ENCODE data around the gene FFAR4.

FFAR4 gene

GRCh38 chr10:93573051-93573909 lies 6.8 kb downstream of the FFAR4 start:
- DNase-seq = no peak

- DNase-seq = no peak
Observed at GRCh38 chr10:93573924-93574323, 7.5 kb downstream of the FFAR4 start.

- DNase-seq = no peak
Observed at GRCh38 chr10:93576888-93577287, 10.4 kb downstream of the FFAR4 start.

- no peak for DNase-seq
Observed at GRCh38 chr10:93577565-93577964, 11.1 kb downstream of the FFAR4 start.

GRCh38 chr10:93579089-93579488 lies 12.6 kb downstream of the FFAR4 start:
- DNase-seq = no peak

- DNase-seq = no peak
Observed at GRCh38 chr10:93579985-93580711, 13.7 kb downstream of the FFAR4 start.

- DNase-seq = peak in 1 of 2 experiments; percentile 30
Observed at GRCh38 chr10:93580828-93581227, 14.4 kb downstream of the FFAR4 start.

- DNase-seq = no peak
Observed at GRCh38 chr10:93584445-93584844, 18.0 kb downstream of the FFAR4 start.

GRCh38 chr10:93589648-93590562 lies 23.4 kb downstream of the FFAR4 start:
- DNase-seq = no peak

- no peak for DNase-seq
Observed at GRCh38 chr10:93590638-93591037, 24.2 kb downstream of the FFAR4 start.

GRCh38 chr10:93591065-93591808 lies 24.8 kb downstream of the FFAR4 start:
- DNase-seq = no peak

GRCh38 chr10:93593254-93593653 lies 26.8 kb downstream of the FFAR4 start:
- no peak for DNase-seq

- no peak for DNase-seq
Observed at GRCh38 chr10:93593749-93594148, 27.3 kb downstream of the FFAR4 start.

- peak in 1 of 2 experiments; percentile 29 for DNase-seq
Observed at GRCh38 chr10:93594518-93594917, 28.1 kb downstream of the FFAR4 start.

- no peak for DNase-seq
Observed at GRCh38 chr10:93595378-93596161, 29.1 kb downstream of the FFAR4 start.

GRCh38 chr10:93596539-93596938 lies 30.1 kb downstream of the FFAR4 start:
- DNase-seq = no peak

GRCh38 chr10:93597075-93597599 lies 30.7 kb downstream of the FFAR4 start:
- DNase-seq = no peak

- DNase-seq = no peak
Observed at GRCh38 chr10:93598157-93598556, 31.7 kb downstream of the FFAR4 start.

GRCh38 chr10:93599335-93599734 lies 32.9 kb downstream of the FFAR4 start:
- DNase-seq = no peak

GRCh38 chr10:93599778-93600177 lies 33.3 kb downstream of the FFAR4 start:
- DNase-seq = no peak

- no peak for DNase-seq
Observed at GRCh38 chr10:93600446-93601145, 34.1 kb downstream of the FFAR4 start.
